GM21360 (cell line): ENCODE measurements around the gene LRRC31.

Source experiments
- ATAC-seq: cut with Tn5 transposase; IDR thresholded peaks from one replicate; pipeline ENCODE4 v1.9.1; 2021; ENCODE audit warnings: mild to moderate bottlenecking, moderate library complexity; ENCODE audit not compliant: unreplicated experiment

Gene LRRC31

DNA sequence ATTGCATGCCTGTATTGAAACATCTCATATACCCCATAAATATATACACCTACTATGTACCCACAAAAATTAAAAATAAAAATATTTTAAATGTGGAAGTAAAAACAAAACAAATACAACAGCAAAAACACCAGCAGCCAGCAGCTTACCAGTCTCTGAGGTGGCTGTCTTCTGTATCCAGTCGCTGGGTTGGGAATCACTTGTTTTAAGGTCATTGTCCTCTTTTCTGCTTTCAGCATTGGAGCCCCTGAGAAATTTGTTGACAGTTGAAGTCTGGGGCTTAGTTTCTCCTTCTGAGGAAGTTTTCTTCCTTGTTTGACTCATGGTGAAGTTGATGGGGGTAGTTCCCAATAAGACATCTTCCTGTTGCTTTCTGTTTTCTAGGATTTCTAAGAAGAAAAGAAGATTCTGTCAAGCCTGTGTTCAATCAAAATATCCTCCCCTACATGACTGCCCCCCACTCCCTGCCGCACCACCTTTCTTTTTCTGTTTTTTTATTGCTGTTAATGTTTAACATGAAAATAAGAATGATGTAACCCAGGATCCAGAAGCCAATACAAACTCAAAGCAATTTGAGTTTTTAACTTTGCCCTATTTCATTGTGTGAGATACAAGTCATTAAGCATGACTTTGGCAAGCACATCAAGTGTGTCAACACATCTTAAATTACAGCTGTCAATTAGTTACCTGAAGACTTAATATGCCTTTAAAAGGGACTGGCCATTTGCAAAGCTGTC is at the start of gene LRRC31:
Gene LRRC31 (minus strand): TSS at position 452 of the 737 bp plus-strand sequence. CDS start 128 bp downstream, at position 324.
- no peak for ATAC-seq

DNA sequence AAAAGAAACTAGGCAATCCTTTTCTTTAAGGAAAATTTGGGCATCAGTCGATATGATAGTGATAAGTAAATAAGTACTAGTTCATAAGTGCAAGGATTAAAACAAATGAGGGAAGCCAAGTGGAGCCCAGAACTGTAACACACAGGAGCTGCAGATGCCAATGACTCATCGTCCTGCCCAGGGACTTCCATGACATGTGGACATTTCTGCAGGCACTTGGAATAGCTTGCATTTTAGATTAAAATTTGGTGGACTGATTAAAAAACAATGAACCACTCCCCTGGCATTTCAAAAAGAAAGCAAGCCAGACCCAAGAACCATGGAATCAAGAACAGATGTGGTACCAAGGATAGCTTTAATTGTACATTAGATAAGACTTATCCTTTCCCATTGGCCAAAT is 44.6 kb upstream of the LRRC31 start:
- no peak for ATAC-seq

DNA sequence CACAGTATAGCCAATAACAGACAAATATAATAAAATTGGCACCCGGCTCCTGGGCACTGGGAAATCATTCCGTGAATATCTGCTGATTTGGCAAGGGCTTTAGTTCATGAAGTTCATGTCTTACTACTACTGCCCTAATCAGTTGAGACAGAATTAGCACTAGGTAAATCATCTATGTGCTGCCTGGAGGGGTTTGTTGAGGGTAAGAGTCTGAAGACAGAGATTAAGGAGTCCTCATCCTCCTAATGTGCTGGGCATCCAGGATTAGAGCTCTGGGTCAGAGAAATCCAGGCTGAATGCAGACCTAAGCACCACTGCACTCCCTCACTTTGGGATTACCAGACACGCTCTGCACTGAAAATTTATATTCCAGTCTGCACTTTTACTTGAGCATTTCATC is 43.6 kb upstream of the LRRC31 start:
- no peak for ATAC-seq

DNA sequence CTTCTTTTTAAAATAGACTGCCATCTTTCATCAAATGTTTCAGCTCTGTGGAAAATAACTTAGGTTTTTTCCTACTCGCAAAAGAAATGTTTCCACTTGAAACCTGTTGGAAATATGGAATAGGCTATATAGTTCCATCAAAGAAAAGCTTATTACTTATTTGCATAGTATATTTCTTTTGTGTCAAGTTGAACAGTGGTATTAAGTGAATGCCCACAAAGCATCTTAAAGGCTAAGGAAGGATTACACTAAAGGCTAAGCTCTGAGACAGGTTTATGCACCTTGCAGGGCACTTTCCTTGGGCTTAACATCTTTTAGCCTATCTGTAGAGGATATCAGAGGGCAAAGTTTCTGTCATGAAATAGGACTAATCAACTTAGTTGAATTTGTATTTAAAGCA is 41.5 kb upstream of the LRRC31 start, which contains the start of gene SAMD7:
Gene SAMD7 (plus strand): TSS at position 301 of the 400 bp plus-strand sequence. CDS start 7,927 bp downstream, outside the sequence.
- ATAC-seq = no peak

DNA sequence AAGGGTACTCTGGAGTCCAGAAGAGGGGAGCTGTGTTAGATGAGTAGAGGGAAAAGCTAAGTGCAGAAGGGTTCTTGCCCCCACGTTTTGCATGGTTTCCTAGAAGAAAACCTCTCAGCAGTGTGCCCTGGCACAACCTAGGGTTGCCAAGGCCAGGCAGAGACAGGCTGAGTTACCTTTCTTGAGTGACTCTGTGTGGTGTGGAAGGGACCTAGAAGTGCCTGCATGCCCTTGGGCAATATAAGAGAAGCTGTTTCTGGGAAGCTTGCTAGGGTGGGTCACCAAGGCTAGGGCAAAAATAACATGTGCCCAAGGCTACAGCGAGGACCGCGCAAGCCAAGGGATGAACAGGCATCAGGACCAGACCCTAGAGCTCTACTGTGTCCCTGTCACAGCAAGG is 38.2 kb upstream of the LRRC31 start:
- no peak for ATAC-seq

DNA sequence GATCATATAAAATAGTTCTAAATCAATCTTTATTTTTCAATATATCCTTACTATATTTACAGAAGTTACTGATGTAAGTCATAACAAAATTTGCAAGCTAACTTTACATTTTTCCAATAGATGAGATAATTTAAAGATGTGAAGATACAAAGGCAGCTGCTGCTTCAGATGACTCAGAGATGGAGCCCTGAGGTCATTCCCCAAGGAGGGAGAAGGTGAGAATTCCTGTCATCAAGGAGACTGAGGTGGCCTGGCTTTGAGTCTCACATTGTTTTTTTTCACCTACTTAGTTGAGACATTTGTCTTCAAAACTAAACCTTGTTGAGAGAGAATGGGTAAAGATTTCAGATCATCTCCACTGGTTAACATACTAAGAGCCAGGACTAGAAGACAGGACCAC is 37.7 kb upstream of the LRRC31 start:
- no peak for ATAC-seq

DNA sequence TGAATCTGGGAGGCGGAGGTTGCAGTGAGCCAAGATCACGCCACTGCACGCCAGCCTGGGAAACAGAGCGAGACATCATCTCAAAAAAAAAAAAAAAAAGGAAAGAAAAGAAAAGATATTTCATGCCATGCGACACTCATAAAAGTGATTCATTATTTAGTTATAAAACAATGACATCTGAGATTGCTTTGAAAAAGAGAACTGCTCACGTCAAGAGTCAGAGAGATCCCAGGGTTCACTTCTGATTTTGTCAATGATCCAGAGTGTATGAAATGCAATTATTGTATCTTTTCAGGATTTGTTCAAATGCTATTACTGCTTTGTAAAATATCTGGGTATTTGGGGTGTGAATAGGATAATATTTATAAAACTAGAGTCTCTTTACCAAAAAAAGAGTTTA is 35.7 kb upstream of the LRRC31 start:
- no peak for ATAC-seq

DNA sequence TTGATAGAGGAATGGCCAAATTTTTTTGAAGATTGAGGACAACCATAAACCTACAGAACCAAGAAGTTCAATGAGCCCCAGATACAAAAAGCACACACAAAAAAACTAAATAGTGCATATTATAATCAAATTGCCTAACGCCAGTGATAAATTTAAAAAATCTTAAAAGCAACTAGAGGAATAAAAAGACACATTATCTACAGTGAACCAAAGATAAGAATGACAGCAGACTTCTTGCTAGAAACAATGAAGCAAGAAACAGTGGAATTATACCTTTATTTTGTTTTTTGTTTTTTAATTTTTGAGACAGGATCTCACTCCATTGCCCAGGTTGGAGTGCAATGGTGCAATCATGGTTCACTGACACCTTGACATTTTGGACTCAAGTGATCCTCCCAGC is 31.7 kb upstream of the LRRC31 start:
- ATAC-seq = no peak

DNA sequence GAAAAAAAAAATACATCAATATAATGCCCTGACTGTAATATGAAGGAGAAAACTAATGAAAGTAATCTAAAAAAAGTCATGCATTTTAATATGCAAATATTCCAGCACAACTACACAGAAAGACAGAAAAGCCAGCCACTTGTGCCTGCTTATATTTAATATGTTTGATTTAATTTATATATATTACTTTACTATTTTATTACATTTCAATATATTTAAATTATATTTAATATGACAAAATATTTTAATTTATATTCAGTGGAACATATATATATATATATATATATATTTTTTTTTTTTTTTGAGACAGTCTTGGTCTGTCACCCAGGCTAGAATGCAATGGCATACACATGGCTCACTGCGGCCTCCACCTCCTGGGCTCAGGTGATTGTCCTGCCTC is 27.5 kb upstream of the LRRC31 start:
- no peak for ATAC-seq

DNA sequence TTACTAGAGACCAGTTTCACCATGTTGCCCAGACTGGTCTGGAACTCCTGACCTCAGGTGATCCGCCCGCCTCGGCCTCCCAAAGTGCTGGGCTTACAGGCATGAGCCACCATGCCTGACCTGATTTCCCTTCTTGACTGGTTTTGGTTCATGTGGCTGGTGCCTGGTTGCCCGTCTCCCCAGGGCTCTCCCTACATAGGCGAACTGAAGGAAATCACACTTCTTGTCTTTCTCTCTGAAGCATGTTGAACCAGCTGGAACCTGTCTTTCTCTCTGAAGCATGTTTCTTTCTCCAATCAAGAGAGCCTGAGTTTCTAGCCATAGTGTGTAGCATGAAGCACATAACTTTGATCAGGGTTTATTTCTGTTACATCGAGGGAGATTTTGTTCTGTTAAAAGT is 25.3 kb upstream of the LRRC31 start:
- no peak for ATAC-seq

DNA sequence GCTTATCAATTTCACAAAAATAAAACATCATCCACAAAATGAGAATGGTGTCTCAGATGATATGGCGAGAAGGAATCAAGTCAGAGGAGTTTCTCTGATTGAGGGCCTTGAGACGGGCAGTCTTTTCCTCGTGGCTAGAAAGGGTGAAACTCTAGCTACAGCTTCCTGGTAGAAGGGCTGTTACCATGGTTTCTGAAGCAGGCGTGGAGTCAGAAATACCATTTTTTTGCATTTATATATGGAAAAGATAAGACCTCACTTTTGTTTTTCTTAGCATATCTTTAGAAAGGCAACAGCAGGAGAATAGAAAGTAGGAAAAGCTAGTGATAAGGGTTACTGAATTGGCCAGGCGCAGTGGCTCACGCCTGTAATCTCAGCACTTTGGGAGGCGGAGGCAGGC is 24.4 kb upstream of the LRRC31 start:
- ATAC-seq = no peak

DNA sequence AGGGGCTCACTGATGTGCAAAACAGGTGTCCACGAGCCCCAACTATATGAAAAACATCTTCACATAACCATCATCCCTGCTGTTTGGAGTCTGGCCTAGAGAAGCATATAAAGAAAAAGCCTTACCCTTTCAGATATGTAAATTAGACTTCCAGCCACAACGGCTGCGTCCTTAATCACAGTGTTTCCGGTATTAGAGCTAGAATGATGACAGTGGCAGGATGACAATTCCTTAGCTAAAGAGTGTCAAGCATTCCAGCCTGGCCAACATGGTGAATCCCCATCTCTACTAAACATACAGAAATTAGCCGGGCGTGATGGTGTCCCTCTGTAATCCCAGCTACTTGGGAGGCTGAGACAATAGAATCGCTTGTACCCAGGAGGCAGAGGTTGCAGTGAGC is 22.2 kb upstream of the LRRC31 start:
- no peak for ATAC-seq

DNA sequence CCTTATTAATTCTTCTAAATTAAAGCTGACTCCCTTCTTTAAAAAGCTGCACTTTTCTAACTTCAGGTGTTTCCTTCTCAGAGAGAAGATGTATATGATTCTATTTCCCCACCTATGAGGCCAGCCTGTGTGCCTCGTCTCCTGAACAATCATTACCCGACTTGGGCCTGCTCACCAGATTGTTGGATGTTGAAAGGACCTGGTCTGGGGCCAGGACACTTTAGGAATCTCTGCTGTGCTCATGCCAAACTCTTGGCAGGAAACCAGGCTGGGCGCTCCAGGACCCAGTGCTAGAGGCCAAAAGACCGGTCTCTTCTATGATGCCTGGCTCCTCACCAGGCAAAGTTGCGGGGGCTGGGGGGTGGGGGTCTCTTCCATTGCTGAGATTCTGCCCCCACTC is 16.9 kb upstream of the LRRC31 start:
- no peak for ATAC-seq

DNA sequence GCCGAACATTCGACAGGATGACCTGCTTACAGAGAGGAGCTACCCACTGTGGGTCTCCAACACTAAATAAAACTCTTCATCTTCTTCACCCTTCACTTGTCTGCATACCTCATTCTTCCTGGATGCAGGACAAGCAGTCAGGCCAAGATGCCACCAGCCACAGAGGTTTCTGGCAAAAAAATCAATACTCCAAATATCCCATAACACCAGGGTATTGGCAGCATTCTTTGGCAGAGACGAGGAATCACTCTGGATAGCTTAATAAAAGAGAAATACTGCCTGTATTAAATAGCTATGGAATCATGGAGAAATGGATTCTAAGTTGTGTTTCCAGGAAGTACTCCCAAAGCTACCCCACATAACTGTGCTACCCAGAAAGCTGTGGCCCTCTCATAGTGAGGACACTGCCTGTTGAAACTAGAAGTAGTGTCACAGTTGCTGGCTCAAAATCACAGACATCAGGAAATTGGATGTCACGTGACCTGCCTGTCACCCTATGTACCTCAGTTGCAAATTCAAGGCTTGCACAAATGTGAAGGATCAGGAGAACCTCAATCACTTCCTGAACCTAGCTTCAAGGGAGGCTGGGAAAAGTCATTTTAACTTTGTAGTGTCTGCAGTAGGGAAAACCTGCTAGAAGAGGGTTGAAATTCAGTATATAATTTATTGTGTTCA is 11.0 kb upstream of the LRRC31 start:
- ATAC-seq = no peak

DNA sequence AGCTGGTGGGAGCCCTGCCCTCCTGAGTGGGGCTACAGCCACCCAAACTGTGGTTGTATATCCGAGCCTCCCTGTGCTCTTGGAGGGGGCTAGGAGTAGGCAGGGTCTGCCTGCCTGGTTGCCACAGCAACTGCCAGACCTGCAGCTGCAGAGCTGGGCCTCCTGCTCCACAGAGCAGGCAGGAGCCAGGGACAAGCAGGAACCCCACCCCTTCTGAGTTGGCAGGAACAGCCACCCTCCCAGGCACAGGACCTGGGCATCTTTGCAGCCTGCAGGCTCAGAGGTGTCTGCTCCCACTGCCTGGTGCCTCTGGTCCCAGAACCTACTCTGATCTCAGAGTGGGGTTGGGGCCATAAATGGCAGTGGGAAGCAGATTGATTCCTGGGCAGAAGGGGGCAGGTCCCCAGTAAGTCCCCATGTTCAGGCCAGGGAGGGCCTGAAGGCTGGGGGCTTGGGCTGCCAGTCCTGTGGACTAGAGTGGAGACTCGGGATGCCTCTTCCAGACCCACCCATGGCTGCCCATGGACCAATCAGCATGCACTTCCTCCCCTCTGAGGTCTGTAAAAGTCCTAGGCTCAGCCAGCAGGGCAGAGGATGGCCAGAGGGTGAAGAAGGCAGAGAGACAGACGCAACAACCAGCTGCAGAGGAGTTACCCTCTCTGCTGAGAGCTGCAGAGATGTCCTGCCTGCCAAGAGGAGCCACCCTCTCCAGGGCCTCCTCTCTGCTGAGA is 10.3 kb upstream of the LRRC31 start:
- no peak for ATAC-seq

DNA sequence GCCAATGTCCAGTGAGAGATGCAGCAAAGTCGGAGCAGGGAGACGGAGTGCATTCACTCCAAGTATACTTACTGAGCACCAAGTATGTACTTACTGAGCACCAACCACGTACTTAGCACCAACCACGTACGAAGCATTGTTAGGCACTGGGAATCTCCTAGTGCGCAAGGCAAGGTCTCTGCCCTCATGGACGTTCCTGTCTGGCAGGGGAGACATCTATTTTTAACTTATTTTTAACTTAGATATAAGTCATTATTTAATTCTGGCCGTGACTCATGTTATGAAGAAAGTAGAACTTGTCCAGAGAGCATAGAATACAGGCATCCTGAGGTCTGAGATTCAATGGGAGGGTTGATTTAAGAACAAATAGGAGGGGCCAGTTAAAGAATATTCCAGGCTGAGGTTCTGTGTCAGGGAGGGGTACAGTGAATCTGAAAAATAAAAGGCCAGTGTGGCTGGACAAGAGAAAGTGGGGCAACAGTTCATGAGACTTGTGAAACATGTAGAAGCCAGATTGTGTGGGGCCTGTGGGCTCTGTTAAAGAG is 9.3 kb upstream of the LRRC31 start:
- ATAC-seq = no peak

DNA sequence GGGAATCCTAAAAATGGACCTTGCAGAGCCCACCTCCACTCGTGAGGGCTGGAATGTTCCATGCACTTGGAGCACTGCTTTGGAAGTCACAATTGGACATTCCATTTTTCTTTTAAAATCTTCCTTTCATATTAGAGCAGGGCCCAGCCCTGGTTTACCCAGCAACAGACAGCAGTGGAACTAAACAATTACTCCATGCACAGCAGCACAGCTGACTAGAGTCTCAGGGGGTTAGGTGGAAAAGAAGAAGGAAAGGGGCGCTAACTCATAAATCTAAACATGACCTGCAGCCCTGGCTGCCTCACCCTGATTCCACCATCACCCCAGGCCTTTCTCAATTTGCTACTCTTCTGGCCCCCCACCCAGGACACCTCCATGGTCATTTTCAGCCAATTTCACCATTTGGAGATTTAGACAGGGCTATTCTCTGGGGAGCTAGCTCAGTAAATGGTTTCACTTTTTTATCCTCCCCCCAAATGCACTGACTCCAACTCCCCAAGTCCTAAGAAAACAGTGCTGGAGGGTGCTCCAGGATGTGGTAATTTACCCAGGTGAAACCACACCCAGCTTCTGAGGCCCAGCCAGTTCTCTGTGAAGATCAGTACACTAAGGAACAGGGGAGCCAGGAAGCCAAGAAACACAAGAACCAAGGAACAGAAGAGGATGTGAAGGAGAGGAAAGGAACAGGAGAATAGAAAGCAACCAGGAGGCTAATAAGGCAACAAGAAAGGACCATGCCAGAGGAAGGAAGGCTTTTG is 1.6 kb upstream of the LRRC31 start:
- no peak for ATAC-seq

DNA sequence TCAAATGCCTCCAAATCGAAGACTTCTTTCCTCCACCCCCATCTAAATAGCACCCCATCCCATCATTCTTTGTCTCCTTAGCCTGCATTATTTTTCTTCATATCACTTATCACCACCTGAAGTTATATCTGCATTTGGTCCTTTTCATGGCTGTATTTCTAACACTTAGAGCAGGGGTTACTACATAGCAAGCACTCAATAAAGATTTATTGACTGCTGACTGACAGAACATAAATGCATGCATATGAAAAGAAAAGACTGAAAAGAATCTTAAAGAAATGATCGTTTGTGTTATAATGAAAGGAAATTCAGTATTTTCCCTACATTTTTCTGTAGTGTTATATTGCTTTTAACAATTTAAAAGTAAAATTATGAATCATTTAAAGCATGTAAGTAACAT is 1.4 kb downstream of the LRRC31 start:
- ATAC-seq = no peak

DNA sequence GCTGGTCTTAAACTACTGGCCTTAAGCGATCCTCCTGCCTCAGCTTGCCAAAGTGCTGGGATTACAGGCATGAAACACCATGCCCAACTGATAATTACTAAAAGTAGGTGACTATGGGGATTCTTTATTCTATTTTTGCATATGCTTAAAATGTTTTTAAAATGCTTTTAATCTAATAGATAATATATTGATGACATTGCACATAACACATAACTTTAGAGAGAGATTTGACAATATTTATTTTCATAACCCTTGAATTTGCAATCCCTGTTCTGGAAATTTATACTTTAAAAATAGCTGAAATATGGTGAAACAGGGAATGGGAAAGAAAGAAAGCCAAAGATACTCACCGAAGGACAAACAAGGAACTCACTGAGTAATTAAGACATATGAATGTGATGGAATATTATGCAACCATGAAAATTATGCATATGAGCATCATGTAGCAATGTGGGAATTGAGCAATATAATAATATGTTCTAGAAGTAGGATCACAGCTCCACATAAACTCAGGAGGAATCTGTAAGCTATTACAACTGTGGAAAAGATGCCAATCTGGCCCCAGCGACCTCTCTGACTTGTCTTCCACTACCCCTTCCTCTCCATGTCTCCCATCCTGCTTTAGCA is 2.0 kb downstream of the LRRC31 start:
- no peak for ATAC-seq

DNA sequence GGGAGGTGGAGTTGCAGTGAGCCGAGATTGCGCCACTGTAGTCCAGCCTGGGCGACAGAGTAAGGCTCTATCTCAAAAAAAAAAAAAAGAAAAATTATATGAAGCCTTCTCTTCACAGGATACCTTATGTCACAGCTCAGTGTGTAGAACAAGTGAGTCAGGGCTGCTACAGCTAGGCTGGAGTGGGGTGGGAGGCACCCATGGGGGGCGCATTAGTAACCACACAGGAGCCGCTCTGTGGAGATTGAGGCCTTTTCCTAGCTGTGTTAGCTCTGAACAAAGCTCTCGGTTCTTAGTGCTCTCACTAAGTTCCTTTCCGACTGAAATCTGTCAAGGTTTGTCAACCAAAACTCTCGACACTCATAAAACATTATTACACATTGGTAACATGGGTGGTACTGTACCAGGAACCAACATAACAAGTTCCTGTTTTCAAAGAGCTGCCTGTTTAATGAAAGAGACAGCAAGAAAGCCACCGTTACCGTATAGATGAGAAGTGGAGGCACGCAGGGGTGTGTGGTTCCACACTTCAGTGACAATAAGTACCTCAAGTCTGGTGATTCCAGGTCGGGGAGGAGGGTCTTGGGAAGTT is 4.5 kb downstream of the LRRC31 start:
- ATAC-seq = peak; percentile 49
